ENCODE results near the gene TMC2.

The TMC2 gene

GRCh38 chr20:2544211-2544610, 7.8 kb downstream of the TMC2 start:
- no peak for DNase-seq (ENCODE audit: low read depth, low spot score)
- TF ChIP-seq CTCF (IDR thresholded peaks at IDR 0.05; ENCODE audit: insufficient read depth, low read length, missing control alignments) = no peak
- CTCF ChIA-PET = interaction anchor here (1.4 kb wide), 1 partner anchor 20 kb away, joined by 3 read pairs; no protein-coding TSS in a partner anchor
- H3K4me3 ChIP-seq (ENCODE audit: low read depth, low read length) = no peak overlapping the region
- POLR2A ChIA-PET = no interaction called here

GRCh38 chr20:2545594-2545993, 9.2 kb downstream of the TMC2 start:
- CTCF ChIA-PET = interaction anchor here (1.0 to 2.8 kb wide), 3 partner anchors 18 to 24 kb away, joined by 3 to 9 read pairs (median 8); no protein-coding TSS in a partner anchor
- POLR2A ChIA-PET = no interaction called here
- no peak for DNase-seq (ENCODE audit: low read depth, low spot score)
- H3K4me3 ChIP-seq (ENCODE audit: low read depth, low read length) = no peak overlapping the region
- no peak for TF ChIP-seq CTCF (IDR thresholded peaks at IDR 0.05; ENCODE audit: insufficient read depth, low read length, missing control alignments)

GRCh38 chr20:2557873-2558580, 21.7 kb downstream of the TMC2 start:
- DNase-seq (ENCODE audit: low read depth, low spot score) = no peak
- no peak overlapping the region for H3K4me3 ChIP-seq (ENCODE audit: low read depth, low read length)
- POLR2A ChIA-PET = no interaction called here
- CTCF ChIA-PET = interaction anchor here (2.0 kb wide), 1 partner anchor 36 kb away, joined by 5 read pairs; no protein-coding TSS in a partner anchor
- no peak for TF ChIP-seq CTCF (IDR thresholded peaks at IDR 0.05; ENCODE audit: insufficient read depth, low read length, missing control alignments)

- DNase-seq (ENCODE audit: low read depth, low spot score) = no peak
- no peak overlapping the region for H3K4me3 ChIP-seq (ENCODE audit: low read depth, low read length)
- TF ChIP-seq CTCF (IDR thresholded peaks at IDR 0.05; ENCODE audit: insufficient read depth, low read length, missing control alignments) = no peak
- ChIA-PET CTCF (no interaction called here), POLR2A (no interaction called here)
These were observed 22.4 kb downstream of the TMC2 start for GRCh38 chr20:2558581-2559278.

- no peak for DNase-seq (ENCODE audit: low read depth, low spot score)
- POLR2A ChIA-PET = no interaction called here
- no peak for TF ChIP-seq CTCF (IDR thresholded peaks at IDR 0.05; ENCODE audit: insufficient read depth, low read length, missing control alignments)
- CTCF ChIA-PET = no interaction called here
- no peak overlapping the region for H3K4me3 ChIP-seq (ENCODE audit: low read depth, low read length)
These were observed 22.9 kb downstream of the TMC2 start for GRCh38 chr20:2559279-2559626.

- DNase-seq (ENCODE audit: low read depth, low spot score) = no peak
- POLR2A ChIA-PET = no interaction called here
These were observed 23.3 kb downstream of the TMC2 start for GRCh38 chr20:2559651-2560050.

More at GRCh38 chr20:2559651-2560050, 23.3 kb downstream of the TMC2 start:
- CTCF ChIA-PET = no interaction called here
- TF ChIP-seq CTCF (IDR thresholded peaks at IDR 0.05; ENCODE audit: insufficient read depth, low read length, missing control alignments) = no peak
- H3K4me3 ChIP-seq (ENCODE audit: low read depth, low read length) = no peak overlapping the region
